ENCODE results near the gene PHYKPL.

PHYKPL gene

DNA sequence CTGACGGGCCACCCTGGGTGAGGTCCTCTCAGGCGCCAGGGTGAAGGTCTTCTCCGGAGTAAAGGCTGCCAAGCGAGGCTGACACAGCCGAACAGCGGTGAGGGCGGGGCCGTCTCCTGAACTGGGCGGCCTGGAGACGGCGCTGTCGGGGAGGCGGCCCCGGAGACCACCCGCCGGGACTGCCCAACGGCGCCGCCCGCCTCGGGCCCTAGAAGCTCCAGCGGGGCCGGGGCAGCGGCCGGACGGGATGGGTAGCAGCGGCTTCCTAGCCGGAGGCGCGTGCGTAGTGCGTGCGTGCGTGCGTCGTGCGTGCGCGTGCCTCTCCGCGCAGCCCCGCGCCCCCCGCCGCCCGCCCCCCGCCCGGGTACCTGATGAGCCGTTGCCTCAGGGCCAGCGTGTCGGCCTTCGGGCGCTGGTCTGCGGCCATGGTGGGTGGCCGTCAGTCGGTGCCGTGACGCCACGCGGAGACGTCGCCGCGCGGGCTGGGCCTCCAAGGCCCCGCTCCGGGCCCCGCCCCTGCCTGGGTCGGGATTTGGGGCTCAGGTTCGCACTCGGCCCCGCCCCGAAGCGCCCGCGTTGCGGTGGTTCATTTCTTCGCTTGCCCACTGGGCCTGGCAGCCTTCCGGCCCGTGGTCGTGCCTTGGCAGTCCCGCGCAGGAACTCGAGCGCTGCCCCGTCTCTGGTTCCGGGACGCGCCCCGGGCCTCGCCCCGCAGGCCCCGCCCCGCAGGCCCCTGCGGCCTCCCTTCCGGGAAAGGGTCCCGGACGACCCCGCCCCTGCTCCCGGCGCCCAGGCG lies at the start of gene PHYKPL:
Gene PHYKPL, minus strand, starts transcription at position 679 of the 796 bp plus-strand sequence. Its CDS starts 252 bp downstream, at position 427.
- peak; percentile 28 for DNase-seq

GRCh38 chr5:178282391-178282790 lies 49.8 kb upstream of the PHYKPL start:
- no peak for DNase-seq

- no peak for DNase-seq
These were observed 48.7 kb upstream of the PHYKPL start for GRCh38 chr5:178281331-178281730.

DNA sequence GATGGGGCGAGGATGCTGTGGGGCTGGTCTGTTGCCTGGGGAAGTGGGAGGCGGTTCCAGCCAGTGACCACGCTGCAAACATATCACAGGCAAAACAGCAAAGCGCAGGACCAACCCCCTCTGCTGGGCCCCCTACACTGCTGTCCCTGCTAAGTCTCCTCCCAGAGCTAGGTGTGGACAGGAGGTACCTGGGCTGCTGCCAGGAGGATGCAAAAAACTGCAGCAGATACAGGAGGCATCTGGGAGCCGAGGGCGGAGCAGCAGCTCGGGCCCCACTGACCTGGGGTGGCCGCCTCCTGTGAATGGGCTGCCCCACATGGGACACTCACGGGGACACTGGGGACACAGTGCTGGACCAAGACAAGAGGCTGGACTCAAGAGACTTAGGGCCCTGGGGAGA lies 48.0 kb upstream of the PHYKPL start:
- no peak for DNase-seq

GRCh38 chr5:178279723-178280438 lies 47.3 kb upstream of the PHYKPL start:
- DNase-seq = peak; percentile 54

DNA sequence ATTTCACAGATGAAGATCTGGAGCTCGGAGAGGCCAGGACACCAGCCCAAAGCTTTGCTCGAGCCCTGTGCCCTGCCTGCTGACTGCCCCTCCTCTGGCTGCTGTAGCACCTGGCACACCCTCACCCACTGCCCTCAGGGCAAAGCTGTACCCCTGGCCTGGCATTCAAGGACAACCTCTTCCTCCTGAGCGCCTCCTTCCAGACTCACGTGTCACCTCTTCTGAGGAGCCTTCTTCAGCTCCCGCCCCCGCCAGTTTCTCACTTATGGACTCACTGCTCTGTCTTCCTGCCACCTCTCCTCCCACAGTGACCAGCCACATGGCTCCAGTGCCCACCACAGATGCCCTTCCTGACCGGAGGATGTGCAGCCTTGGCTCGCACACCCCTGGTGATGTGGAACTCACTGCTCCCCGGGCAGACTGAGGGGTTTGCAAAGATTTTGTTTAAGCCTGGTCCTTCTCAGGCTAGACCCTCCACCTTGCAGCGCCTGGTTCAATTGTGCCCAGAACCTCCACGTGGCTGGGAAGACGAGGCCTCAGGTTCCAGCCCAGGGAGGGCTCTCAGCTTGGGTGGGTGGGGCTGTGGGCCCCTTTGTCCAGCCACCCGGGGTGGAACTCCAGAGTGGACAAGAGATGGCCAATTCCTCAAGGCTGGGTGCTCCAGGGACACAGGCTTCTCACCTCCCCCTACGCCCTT lies 46.6 kb upstream of the PHYKPL start:
- DNase-seq = no peak

DNA sequence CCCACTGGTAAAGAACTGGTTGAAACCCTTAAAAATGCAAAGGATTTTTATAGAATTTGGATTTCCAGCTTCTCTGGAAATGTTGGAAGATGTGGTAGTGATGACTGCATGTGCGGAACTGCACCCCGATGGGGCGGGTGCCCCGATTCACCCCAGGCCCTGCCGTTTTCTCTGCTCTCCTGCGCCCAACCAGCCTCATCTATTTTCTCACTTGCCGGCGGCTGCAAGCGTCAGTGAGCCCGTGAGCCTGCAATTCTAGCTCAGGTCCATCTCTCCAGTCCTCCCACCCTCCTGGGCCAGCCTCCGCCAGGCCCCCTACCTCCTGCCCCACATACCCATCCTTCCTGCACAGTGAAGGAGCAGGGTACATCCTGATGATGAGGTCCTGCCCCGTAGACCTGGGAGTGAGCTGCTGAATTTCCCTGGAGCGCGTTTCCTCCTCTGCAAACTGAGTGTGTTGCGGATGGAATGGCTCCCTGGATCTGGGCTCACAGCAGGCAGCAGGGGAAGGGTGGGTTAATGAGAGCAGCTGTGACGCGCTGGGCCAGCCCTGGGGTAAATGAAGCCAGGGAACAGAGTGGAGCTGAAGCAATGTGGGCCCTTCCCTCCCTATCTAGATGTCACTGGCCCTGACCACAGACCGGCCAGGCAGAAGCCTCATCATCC lies 45.9 kb upstream of the PHYKPL start:
- no peak for DNase-seq

- no peak for DNase-seq
These were observed 45.3 kb upstream of the PHYKPL start for GRCh38 chr5:178277866-178278265.

- DNase-seq = no peak
These were observed 44.7 kb upstream of the PHYKPL start for GRCh38 chr5:178277346-178277745.

GRCh38 chr5:178274781-178275537 lies 42.4 kb upstream of the PHYKPL start:
- DNase-seq = no peak

GRCh38 chr5:178273665-178274541 lies 41.3 kb upstream of the PHYKPL start:
- no peak for DNase-seq

DNA sequence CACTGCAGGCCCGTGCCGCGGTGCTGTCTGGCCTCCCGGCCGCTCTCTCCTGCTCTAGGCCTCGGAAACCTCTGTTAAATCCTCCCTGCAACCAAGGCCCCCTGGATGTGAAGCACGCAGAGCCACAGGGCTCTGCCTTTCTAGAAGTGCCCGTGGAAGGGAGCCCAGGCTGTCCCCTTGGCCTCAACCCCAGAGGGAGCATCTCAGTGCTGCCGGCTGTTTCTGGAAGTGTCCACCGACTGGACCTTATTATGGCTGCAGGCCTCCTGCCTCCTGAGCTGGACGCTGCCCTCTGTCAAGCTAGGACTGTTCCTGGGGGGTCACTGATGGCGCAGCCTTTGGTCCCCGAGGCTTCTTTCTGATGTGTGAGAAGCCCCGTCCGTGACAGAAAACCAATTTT lies 40.4 kb upstream of the PHYKPL start:
- DNase-seq = no peak

DNA sequence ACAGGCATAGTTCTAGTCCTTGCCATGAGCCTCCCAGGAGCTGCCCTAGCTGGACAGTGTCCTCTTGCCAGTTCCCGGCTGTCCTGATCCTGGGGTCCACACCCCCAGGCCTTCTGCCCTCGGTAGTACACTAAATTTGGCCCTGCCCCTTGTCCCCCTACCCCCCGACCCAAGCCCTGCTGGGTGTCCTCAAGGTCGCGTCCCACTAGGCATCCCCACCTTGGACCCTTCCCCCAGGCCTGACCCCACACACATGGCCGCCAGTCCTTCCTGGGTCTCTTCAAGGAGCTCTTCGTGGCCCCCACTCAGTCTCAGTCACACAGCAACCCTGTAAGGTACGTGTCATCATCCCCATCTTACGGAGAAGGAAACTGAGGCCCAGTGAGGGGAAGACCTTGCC lies 40.0 kb upstream of the PHYKPL start:
- DNase-seq = no peak

DNA sequence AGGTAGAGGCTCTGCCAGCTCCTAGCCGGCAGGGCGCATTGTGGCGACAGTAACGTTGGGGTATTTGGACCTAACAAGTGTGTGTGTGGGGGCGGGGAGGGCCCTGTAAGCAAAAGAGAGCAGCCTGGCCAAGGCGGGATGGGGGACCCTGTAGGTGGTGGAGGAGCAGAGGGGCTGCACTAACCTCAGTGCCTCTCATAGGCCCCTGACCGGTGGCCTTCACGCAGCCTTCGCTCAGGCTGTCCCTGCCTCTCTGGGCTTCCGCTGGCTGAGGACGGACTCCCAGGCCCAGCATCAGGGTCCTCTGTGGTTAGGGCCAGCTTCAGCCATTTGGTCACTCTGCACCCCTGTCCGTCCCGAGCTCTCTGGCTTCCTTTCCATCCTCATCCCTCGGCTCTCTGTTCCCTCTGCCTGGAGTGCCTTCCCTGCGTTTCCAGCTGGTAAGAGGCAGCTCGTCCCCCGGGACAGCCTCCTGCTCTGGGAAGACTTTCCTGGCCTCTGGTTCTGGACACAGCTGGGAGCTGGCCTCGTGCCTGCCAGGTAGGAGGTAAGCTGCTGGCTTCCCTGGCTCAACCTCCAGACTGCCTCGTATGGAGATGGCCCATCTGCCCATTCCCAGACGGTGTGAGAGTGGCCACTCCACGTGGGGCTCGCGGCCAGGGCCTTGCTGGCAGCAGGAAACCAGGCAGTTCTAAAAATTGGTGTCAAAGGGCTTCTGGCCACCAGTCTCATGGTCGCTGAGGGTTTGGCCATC lies 39.3 kb upstream of the PHYKPL start:
- no peak for DNase-seq

GRCh38 chr5:178271231-178271630 lies 38.6 kb upstream of the PHYKPL start:
- DNase-seq = no peak

- DNase-seq = no peak
These were observed 36.9 kb upstream of the PHYKPL start for GRCh38 chr5:178269499-178269898.

DNA sequence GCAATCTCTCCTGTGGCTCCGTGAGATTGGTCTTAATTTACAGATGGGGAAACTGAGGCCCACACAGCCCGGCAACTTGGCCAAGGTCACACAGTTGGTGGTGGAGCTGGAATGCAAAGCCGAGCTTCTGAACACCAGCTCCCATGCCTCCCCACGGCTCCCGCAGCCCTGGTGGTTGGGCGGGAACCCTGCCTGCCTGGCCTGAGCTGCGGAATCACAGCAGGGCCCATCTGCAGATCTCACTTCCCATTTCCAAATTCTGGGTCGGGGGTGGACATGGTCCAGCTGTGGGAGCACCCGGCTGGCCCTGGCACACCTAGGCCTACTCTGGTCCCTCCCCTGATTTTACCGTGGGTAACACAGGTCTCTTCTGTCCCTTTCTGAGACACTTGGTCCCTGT lies 35.3 kb upstream of the PHYKPL start:
- DNase-seq = no peak

DNA sequence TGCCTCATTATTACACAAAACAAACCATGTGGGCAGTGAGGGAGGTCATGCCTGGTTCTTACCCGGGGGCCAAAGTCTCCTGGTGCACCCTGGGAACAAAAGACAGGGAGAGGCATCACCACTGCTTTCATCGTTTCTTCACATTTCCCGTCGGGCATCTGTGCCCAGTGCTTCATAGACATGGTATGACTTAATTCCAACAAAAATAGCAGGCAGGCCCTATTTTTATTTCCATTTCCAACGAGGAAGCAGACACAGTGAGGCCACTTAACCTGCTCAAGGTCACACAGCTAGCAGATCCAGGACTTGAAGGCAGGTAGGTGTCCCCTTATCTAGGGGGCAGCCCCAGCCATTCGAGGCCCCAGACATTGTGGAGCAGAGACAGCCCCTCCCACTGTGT lies 34.6 kb upstream of the PHYKPL start:
- no peak for DNase-seq

DNA sequence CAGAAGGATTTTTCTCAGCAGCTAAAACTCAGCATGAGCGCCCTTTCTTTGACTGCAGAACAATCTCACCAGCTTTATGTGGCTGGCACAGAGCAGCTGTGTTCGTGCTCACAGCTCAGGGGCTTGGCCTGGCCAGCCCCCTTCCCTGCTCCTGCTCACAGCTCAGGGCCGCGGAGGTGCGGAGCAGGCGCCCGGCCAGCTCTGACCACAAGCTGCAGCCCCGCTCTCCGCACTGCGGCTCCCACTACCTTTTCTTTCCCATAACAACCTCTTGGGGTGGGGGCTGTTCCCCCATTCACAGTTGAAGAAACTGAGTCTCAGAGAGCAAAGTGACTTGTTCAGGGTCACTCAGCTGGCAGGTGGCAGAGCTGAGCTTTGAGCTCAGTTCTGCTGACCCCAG lies 34.0 kb upstream of the PHYKPL start:
- DNase-seq = no peak

- no peak for DNase-seq
These were observed 33.1 kb upstream of the PHYKPL start for GRCh38 chr5:178265746-178266145.

DNA sequence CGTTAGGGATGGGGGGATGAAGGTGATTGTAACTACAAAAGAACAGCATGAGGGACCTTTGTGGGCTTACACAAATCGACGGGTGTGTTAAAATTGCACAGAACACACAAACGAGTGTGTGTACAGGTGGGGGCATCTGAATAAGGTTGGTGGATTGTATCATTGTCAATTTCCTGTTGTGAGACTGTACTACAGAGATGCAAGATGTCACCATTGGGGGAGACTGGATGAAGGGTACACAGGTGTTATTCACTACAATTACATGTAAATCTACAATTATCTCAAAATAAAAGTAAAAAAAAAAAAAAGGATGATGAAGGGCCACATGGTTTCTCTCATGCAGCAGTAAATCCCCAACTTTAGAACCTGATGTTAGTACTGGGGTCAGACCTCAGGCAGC lies 31.4 kb upstream of the PHYKPL start:
- no peak for DNase-seq

Measured in NCI-H1092 treated with DMSO at 0.1 percent for 48 hours (cell line).